Upper lobe of left lung (tissue), 6 donors: ENCODE data around the gene MYLK4. TPM values are rescaled to one million over a fixed set of nuclear protein-coding genes. Genes with fewer than 3 reads are reported as not detected.

Source experiments
- ATAC-seq, 2 donors: fragments of 200-7000 bp; cut with Tn5 transposase; one replicate each; pipeline ENCODE4 v1.9.1; 2022; ENCODE audit warnings: mild to moderate bottlenecking in 2 of 2, moderate library complexity in 2 of 2; ENCODE audit not compliant: low FRiP score in 2 of 2
- DNase-seq, 2 donors: peaks; one replicate each; pipeline ENCODE4 v3.0.0-alpha.2; 2019 to 2020
- H3K27ac ChIP-seq, 4 donors: fragments of 200-600 bp; sonication (generic); one replicate each; pipeline ENCODE4 v1.5.1; 2016 to 2019
- H3K27me3 ChIP-seq, 4 donors: fragments of 200-600 bp; sonication (generic); one replicate each; pipeline ENCODE4 v1.5.1; 2017 to 2019
- H3K36me3 ChIP-seq, 4 donors: fragments of 200-600 bp; sonication (generic); one replicate each; pipeline ENCODE4 v1.5.1; 2016 to 2019
- H3K4me1 ChIP-seq, 4 donors: fragments of 200-600 bp; sonication (generic); one replicate each; pipeline ENCODE4 v1.5.1; 2018 to 2019
- H3K4me3 ChIP-seq, 4 donors: fragments of 200-600 bp; sonication (generic); one replicate each; pipeline ENCODE4 v1.5.1; 2017 to 2019; ENCODE audit warnings: mild to moderate bottlenecking in 2 of 4, moderate library complexity in 1 of 4
- H3K9me3 ChIP-seq, 4 donors: fragments of 200-600 bp; sonication (generic); one replicate each; pipeline ENCODE4 v1.5.1; 2018 to 2019
- CTCF ChIP-seq, 6 experiments: fragments of 450-650 bp in 4 of 6; fragments of 200-600 bp in 2 of 6; sonication (generic) in 2 of 6; IDR thresholded peaks; one replicate each; pipeline ENCODE4 v1.5.1; 2016 to 2019; ENCODE audit warnings: antibody characterized with exemption in 6 of 6
- EP300 ChIP-seq, 4 donors: sonication (generic); formaldehyde crosslinking; IDR thresholded peaks; one replicate each; pipeline ENCODE4 v1.5.1; 2017; ENCODE audit warnings: antibody characterized with exemption in 4 of 4, control low read depth in 2 of 4
- POLR2A ChIP-seq, 4 donors: fragments of 450-650 bp; IDR thresholded peaks; one replicate each; pipeline ENCODE4 v1.5.1; 2016 to 2017; ENCODE audit warnings: antibody characterized with exemption in 4 of 4, mild to moderate bottlenecking in 2 of 4
- POLR2AphosphoS5 ChIP-seq, 2 donors: sonication (generic); formaldehyde crosslinking; IDR thresholded peaks; one replicate each; pipeline ENCODE4 v1.5.1; 2017; ENCODE audit warnings: antibody characterized with exemption in 2 of 2
- WGBS, 2 donors: methylation state at CpG; one replicate each; pipeline ENCODE4 v1.1.5; 2017 to 2018; 5-methylcytosine and 5-hydroxymethylcytosine counted together
- total RNA-seq, 6 donors: library from RNA; depleted of rRNA in 4 of 6; stranded (reverse); fragments of >200 nt in 4 of 6; gene quantifications; one replicate each; pipeline versions ENCODE4 v1.1.0 to v1.2.1, GENCODE V29; 2016 to 2021
- donor health status: DM: no; HTN: no; CAD: no; lungs with moderate emphysema.
- donor health status: DM: no; HTN: yes; CAD: no; lungs with severe emphysema.

Gene MYLK4
- total RNA-seq, 6 donors from 2014 or later: 0.64 to 2.6 (median 1.2) TPM

- peaks cover 0 to 9% (median 0%) of the 10 kb centered on the region in 4 donors for H3K36me3 ChIP-seq
- no peak overlapping the region for H3K4me3 ChIP-seq
- H3K27ac ChIP-seq: peak overlapping the region; percentile 64 to 85 (median 81)
- no peak for DNase-seq
- no peaks in the 10 kb centered on the region for H3K27me3 ChIP-seq
- WGBS, 2 donors: 86 to 87% methylated on average over 15 to 17 of the region's 17 CpGs
- no peaks in the 10 kb centered on the region for H3K9me3 ChIP-seq
- peaks cover 35 to 53% (median 47%) of the 10 kb centered on the region in 4 donors for H3K4me1 ChIP-seq
- TF ChIP-seq CTCF (IDR thresholded peaks at IDR 0.05): no peak
- TF ChIP-seq EP300 (IDR thresholded peaks at IDR 0.05): no peak
- TF ChIP-seq POLR2A (IDR thresholded peaks at IDR 0.05): no peak
- TF ChIP-seq POLR2AphosphoS5 (IDR thresholded peaks at IDR 0.05): peak in 1 of 2 donors; percentile 15
- no peak for ATAC-seq
Measured at GRCh38 chr6:2792330-2793110, 41.8 kb upstream of the MYLK4 start.

- Histone ChIP-seq H3K27ac (peak overlapping the region; percentile 51 to 85 (median 78)), H3K9me3 (no peaks in the 10 kb centered on the region), H3K36me3 (peaks cover 0 to 18% (median 0%) of the 10 kb centered on the region in 4 donors), H3K4me1 (peaks cover 25 to 43% (median 40%) of the 10 kb centered on the region in 4 donors), H3K27me3 (no peaks in the 10 kb centered on the region), H3K4me3 (no peak overlapping the region)
- 41 to 58% methylated on average over 4 of the region's 4 CpGs for WGBS, 2 donors
- ATAC-seq (no peak), DNase-seq (no peak)
- no peak for TF ChIP-seq EP300 (IDR thresholded peaks at IDR 0.05)
- TF ChIP-seq POLR2AphosphoS5 (IDR thresholded peaks at IDR 0.05): no peak
- no peak for TF ChIP-seq CTCF (IDR thresholded peaks at IDR 0.05)
- TF ChIP-seq POLR2A (IDR thresholded peaks at IDR 0.05): no peak
Measured at GRCh38 chr6:2791450-2791974, 40.8 kb upstream of the MYLK4 start.

- DNase-seq (peak in 1 of 2 donors; percentile 85), ATAC-seq (peak; percentile 83 to 90)
- WGBS, 2 donors: 30 to 38% methylated on average over 11 of the region's 11 CpGs
- H3K4me3 ChIP-seq: no peak overlapping the region
- no peaks in the 10 kb centered on the region for H3K27me3 ChIP-seq
- TF ChIP-seq EP300 (IDR thresholded peaks at IDR 0.05) (no peak), POLR2AphosphoS5 (IDR thresholded peaks at IDR 0.05) (peak in 1 of 2 donors; percentile 56), POLR2A (IDR thresholded peaks at IDR 0.05) (no peak), CTCF (IDR thresholded peaks at IDR 0.05) (peak; percentile 60 to 86 (median 77))
- peaks cover 25 to 42% (median 40%) of the 10 kb centered on the region in 4 donors for H3K4me1 ChIP-seq
- H3K9me3 ChIP-seq: no peaks in the 10 kb centered on the region
- peaks cover 0 to 23% (median 0%) of the 10 kb centered on the region in 4 donors for H3K36me3 ChIP-seq
- peak overlapping the region; percentile 70 to 79 (median 74) for H3K27ac ChIP-seq
Measured at GRCh38 chr6:2790588-2791449, 40.1 kb upstream of the MYLK4 start.

GRCh38 chr6:2786269-2786668 is 35.5 kb upstream of the MYLK4 start:
- DNase-seq (no peak), ATAC-seq (no peak)
- Histone ChIP-seq H3K27ac (no peak overlapping the region), H3K27me3 (no peaks in the 10 kb centered on the region), H3K9me3 (no peaks in the 10 kb centered on the region), H3K4me1 (peaks cover 16 to 42% (median 25%) of the 10 kb centered on the region in 4 donors), H3K36me3 (peaks cover 0 to 53% (median 10%) of the 10 kb centered on the region in 4 donors), H3K4me3 (no peak overlapping the region)
- no peak for TF ChIP-seq POLR2A (IDR thresholded peaks at IDR 0.05)
- no peak for TF ChIP-seq EP300 (IDR thresholded peaks at IDR 0.05)
- TF ChIP-seq POLR2AphosphoS5 (IDR thresholded peaks at IDR 0.05): no peak
- no peak for TF ChIP-seq CTCF (IDR thresholded peaks at IDR 0.05)
- 79 to 81% methylated on average over 4 of the region's 4 CpGs for WGBS, 2 donors
